ENCODE data around the gene AHCY.

DNA sequence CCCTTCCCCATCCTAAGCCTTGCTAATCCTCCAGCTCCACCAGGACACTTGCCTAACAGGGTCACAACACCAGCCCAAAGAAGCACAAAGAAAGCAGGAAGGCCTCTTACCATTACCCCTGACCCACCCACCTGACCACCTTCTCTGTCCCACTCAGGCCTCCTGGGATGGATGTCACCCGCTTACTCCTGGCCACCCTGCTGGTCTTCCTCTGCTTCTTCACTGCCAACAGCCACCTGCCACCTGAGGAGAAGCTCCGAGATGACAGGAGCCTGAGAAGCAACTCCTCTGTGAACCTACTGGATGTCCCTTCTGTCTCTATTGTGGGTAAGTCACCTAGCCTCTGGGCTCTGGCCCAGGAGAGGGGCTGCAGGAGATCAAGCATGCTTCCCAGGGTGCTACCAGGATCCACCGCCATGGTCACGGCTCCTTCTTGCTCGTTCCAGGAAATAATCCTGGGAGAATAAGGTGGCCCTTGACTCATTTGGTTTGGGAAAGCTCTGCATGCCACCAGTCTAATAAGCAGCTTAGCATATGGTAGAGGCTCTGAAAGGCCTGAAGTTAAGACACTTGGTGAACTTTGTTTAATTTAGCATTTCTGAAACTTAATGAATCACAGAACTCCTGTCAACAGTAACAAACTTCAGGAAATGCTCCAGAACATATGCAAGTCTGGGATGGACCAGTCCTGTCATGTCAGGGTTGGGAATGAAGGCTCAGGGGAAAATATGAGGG, 42.8 kb downstream of the AHCY start:
- TF ChIP-seq, protein P1, sequence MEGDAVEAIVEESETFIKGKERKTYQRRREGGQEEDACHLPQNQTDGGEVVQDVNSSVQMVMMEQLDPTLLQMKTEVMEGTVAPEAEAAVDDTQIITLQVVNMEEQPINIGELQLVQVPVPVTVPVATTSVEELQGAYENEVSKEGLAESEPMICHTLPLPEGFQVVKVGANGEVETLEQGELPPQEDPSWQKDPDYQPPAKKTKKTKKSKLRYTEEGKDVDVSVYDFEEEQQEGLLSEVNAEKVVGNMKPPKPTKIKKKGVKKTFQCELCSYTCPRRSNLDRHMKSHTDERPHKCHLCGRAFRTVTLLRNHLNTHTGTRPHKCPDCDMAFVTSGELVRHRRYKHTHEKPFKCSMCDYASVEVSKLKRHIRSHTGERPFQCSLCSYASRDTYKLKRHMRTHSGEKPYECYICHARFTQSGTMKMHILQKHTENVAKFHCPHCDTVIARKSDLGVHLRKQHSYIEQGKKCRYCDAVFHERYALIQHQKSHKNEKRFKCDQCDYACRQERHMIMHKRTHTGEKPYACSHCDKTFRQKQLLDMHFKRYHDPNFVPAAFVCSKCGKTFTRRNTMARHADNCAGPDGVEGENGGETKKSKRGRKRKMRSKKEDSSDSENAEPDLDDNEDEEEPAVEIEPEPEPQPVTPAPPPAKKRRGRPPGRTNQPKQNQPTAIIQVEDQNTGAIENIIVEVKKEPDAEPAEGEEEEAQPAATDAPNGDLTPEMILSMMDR (IDR thresholded peaks at IDR 0.05), result no peak
- no peak for TF ChIP-seq POLR2A (IDR thresholded peaks at IDR 0.05)

Data from thyroid gland (tissue), 4 donors.